PFSK-1 (cell line): Measurements from ENCODE around the gene UIMC1.

Experiments used
- POLR2AphosphoS5 ChIP-seq: IDR thresholded peaks from 2 replicates; pipeline ENCODE4 v1.6.1; 2012; ENCODE audit warnings: low read depth, mild to moderate bottlenecking, control low read depth, low read length, moderate library complexity
- TAF1 ChIP-seq: IDR thresholded peaks from 2 replicates; pipeline ENCODE4 v1.6.1; 2012; ENCODE audit warnings: low read length, control low read depth, borderline replicate concordance; ENCODE audit not compliant: insufficient read depth

DNA sequence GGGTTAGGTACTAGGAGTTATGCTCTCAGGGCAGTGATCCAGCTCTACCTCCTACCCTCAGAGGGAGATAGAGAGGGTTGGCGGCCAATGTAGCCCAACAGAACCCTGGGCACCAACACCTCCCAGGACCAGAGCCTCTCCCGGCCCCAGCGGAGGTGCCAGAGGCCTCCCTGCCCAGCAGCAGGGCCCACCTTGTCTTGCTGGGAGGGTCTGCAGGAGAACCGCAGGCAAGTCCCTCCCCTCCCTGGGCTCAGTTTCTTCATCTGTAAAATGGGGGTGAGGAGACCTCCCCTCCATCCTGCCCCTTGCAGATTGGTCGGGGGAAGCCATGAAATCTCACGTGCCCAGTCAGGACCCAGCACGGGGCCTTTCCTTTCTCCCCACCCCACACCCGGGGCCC lies 141.8 kb downstream of the UIMC1 start:
- no peak for TF ChIP-seq TAF1
- no peak for TF ChIP-seq POLR2AphosphoS5
